NCI-H1048 (cell line): ENCODE measurements around the gene PDE6A.
"Not testable (repeated sequence)": the region's sequence is repeated elsewhere in the genome, so short reads cannot be mapped to it uniquely, and the experiment has no call there.

Experiments
- DNase-seq: peaks from one replicate; lab custom pipeline; 2025; lab: John Stamatoyannopoulos, UW

The PDE6A gene

DNA sequence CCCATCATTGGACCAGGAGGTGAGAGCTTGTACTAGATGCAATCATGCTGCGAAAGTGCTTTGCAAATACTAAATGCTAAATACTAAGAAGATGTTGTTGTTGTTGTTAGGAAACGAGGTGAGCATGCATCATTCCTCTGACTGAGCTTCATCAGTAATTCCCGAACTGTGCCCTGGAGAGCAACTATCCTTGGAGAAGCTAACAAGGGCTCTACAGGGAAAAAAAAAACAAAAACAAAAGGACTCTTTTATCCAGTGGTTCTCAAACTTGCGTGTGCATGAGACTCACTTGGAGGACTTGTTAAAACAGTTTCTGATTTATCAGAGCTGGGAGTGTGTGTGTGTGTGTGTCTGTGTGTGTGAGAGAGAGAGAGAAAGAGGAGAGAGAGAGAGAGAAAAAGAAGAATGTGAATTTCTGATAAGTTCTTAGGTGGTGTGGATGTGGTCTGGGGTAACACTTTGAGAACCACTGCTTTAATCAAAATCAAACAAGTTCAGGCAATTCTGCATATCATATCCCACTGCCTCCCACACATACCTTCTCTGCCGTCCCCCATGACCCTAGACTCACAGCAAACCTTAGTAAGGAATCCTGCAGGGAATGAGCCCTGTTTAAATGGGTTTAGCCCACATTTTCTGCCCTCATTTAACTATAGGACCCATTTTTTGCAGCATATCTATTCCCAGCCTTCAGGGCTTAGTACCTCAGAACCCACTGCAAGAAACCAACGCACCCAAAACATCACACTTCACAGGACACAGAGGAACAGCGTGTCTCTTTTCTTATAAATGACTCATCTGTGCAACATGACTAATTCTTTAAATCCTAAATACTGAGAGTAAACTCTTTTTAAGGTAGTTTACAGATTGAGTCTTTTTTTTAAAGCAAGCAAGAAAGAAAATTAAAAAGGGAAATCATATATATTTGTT, 48.9 kb downstream of the PDE6A start:
- no peak for DNase-seq

GRCh38 chr5:149894237-149894636, 50.4 kb downstream of the PDE6A start:
- no peak for DNase-seq

- no peak for DNase-seq
Observed at GRCh38 chr5:149893403-149893931, 51.1 kb downstream of the PDE6A start.

- no peak for DNase-seq
Observed at GRCh38 chr5:149892594-149892993, 52.0 kb downstream of the PDE6A start.

DNA sequence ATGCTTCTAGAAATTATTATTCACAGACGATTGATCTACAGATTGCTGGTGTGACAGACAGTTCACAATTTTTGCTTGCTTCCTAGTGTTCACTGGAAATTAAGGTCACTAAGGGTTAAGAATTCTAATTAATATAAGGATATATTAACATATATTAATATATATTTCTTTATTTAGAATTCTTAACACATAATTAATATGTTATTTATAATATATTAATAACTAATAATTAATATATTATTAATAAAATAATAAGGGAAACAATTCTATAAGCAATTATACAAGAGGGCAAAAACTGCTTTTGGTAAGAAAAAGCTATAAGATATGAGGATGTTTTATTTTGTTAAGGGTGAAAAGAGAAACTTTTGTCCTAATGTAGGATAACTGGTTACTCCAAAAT, 56.3 kb downstream of the PDE6A start:
- no peak for DNase-seq

DNA sequence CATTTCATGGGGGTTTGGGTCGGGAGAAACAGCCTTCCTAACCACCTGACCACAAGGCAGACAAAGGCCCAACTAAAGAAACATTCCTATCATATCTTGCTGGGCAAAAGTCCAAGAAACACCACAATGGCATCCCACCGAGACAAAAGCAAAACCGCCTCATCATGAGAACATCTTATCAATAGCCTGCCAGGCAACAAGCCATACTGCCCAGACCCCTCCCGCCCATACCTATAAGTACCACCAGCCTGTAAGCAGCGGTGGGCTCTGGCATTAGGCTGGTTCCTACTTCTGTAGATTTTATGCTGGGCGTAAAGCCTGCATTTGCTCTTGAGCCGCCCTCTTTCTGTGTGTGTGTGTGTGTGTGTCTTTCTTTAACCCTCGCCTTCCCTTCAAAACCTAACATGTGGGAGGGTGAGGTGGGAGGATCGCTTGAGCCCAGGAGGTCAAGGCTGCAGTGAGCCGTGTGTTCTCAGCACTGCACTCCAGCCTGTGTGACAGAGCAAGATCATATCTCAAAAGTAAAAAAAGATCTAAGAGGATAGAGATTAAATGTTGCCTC, 56.9 kb downstream of the PDE6A start:
- DNase-seq = no peak

DNA sequence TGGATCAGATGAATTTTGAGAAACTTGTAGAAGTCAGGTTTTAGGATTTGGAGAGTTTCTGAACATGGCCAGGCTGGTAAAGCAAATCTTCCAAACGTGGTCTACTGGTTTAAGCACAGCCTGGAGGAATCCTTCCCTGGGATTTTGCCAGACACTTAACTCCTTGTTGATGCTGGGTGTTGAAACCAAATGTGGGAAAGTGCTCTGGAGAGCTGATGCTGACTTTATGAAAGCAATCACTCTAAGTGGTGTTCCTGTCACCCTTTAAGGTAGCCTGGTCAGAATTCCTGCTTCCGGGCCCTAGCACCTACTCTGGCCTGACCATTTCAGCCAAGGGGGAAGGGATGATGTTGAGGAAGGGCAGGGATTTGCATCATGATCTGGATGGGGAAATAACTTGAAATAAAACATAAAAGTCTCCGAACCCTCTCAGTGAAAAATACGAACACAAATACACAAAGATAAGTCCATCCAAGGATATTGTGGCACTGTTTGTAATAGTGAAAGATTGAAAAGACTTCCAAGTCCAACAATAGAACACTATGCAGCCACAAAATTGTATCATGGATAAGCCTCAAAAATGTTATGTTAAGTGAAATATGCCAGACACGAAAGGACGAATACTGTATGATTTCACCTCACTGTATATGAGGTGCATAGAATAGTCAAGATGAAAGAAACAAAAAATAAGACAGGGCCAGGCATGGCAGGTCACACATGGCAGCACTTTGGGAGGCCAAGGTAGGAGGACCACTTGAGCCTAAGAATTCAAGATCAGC, 57.7 kb downstream of the PDE6A start:
- DNase-seq = no peak

DNA sequence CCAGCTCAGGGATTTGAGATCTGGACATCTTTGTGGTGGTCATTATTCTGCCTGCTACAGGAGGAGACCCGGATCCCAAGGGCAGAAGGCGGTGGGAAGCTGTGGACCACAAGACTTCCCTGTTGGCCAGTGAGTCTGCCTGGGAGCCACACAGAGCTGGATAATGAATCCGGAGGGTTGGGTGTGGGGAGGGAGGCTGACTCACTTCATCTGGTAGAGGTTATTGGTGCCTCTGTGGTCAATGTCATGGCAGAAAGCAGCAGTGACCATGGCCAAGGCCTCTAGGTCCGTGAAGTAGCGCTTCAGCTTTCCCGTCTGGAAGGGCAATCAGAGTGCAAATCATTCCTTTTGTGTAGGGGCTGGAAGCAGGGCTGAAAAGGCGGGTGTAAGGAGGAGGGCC, 58.5 kb downstream of the PDE6A start:
- DNase-seq = no peak

DNA sequence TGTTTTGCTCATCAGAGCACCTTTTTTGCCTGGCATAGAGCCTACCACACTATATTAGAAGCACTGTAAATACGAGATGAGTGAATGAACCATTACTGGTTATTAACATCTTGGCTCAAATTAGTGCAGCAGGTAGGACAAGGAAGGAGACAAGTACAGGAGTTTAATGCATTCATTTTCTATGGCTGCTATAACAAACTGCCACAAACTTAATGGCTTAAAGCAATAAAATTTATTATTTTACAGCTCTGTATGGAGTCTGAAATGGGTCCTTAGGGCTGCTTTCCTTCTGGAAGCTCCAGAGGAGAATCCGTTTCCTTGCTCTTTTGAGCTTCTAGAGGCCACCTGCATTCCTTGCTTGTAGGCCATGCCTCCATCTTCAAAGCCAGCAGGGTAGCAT, 59.1 kb downstream of the PDE6A start:
- no peak for DNase-seq

DNA sequence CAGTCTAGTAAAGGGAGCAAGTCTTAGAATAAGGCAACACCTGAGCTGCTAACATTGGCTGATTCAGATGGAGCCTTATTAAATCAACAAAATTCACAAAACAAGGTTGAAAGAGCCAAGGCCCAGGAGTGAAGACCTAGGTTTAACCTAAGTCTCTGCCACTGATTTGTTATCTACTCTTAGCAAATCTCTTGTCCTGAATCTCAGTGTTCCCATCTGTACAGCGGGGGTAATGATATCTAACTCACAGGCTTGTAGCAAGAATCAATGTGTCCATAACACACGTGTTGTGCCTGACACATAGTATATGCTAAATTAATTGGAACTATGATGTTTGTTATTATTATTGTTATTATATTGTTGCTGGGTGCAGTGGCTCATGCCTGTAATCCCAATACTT, 61.0 kb downstream of the PDE6A start:
- DNase-seq = no peak

- not testable (repeated sequence) for DNase-seq
Observed at GRCh38 chr5:149882633-149883032, 62.0 kb downstream of the PDE6A start.

GRCh38 chr5:149881874-149882273, 62.7 kb downstream of the PDE6A start:
- DNase-seq = no peak

DNA sequence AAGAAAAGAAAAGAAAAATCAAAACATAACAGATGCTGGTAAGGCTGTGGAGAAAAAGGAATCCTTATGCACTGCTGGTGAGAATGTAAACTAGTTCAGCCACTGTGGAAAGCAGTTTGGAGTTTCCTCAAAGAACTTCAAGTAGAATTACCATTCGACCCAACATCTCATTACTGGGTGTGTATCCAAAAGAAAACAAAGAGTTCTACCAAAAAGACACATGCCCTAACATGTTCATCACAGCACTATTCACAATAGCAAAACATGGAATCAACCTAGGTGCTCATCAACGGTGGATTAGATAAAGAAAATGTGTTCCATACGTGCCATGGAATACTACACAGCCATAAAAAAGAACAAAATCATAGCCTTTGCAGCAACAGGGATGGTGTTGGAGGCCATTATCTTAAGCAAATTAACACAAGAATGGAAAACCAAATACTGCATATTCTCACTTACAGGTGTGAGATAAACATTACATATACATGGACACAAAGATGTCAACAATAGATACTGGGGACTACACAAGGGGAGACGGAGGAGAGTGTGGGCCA, 63.4 kb downstream of the PDE6A start:
- no peak for DNase-seq

DNA sequence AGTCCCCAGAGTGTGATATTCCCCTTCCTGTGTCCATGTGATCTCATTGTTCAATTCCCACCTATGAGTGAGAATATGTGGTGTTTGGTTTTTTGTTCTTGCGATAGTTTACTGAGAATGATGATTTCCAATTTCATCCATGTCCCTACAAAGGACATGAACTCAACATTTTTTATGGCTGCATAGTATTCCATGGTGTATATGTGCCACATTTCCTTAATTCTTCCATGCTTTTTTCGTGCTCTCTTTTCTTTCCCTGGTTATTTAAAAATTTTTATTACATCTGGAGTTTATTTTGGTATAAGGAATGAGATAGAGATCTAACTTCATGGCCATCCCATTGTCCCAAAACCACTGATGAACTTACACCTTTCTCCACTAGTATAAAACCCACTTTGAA, 65.0 kb downstream of the PDE6A start:
- DNase-seq = not testable (repeated sequence)

DNA sequence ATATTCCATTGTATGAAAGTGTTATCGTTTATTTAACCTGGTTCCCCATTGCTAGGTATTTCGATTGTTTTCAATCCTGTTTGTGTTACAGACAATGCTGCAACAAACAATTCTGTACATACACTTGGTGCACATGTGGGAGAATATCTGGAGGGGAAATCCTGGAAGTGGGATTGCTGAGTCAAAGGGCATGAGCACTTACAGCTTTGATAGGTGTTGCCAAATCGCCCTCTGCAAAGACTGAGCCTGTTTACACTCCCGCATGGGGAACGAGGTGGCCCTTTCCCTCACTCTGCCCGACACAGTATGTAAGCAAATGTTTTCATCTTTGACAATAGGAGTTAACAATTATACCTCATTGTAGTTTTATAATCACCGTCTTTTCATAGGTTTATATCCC, 66.2 kb downstream of the PDE6A start:
- no peak for DNase-seq

DNA sequence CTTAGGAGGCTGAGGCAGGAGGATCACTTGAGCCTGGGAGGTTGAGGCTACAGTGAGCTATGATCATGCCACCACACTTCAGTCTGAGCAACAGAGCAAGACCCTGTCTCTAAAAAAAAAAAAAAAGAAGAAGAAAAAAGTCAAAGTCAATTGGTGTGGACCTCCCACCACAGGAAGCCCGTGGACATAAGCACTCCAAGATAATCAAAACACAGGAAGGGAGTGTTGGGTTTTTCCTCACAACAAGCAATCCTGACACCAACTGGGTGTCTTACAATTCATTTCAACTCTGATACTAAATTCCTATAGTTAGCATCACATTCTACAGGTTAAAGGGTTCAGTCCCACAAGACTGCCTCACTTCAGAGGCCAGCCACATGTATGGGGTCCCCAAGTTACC, 70.7 kb downstream of the PDE6A start:
- no peak for DNase-seq

- DNase-seq = no peak
Observed at GRCh38 chr5:149872351-149873040, 72.1 kb downstream of the PDE6A start.

- DNase-seq = no peak
Observed at GRCh38 chr5:149871471-149871870, 73.1 kb downstream of the PDE6A start.

DNA sequence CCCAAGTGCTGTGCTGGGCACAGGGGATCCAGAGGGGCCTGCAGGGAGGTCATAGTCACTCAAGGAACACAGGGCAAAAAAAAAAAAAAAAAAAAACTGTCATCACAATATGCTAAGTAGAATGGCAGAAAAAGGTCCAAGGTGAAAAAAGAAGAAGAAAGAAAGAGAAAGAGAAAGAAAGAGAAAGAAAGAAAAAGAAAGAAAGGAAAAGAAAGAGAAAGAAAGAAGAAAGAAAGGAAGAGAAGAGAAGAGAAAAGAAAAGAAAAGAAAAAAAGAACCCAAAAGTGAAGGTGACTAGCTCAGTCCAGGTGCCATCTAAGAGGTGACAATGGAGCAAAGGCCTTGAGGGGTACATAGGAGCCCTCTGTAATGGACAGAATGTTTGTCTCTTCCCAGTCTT, 73.9 kb downstream of the PDE6A start:
- no peak for DNase-seq

GRCh38 chr5:149870232-149870631, 74.4 kb downstream of the PDE6A start:
- DNase-seq = no peak

GRCh38 chr5:149869411-149869821, 75.2 kb downstream of the PDE6A start:
- DNase-seq = no peak

GRCh38 chr5:149865746-149866145, 78.8 kb downstream of the PDE6A start:
- DNase-seq = no peak
